PC-9 (cell line): ENCODE data around the gene VGLL1. TPM values are rescaled to one million over a fixed set of nuclear protein-coding genes. Genes with fewer than 3 reads are reported as not detected.

Experiments used
- BruUV-seq: library from RNA; stranded (reverse); fragments of 400-500 nt; replicated peaks from 2 replicates; lab custom pipeline; 2021; lab: Mats Ljungman, UMichigan
- CTCF ChIA-PET: fragments of 300-600 bp; sonication (Branson Sonifier 250); formaldehyde crosslinking; loops from one replicate; lab custom pipeline; 2022; ENCODE audit warnings: antibody characterized with exemption; lab: Charles Lee
- POLR2A ChIA-PET: fragments of 300-600 bp; sonication (Branson Sonifier 250); formaldehyde crosslinking; loops from one replicate; lab custom pipeline; 2022; ENCODE audit warnings: antibody characterized with exemption; ENCODE audit not compliant: unreplicated experiment; lab: Charles Lee
- DNase-seq, 2 experiments: peaks; one replicate each; pipeline versions ENCODE4 v3.0.0 to v3.0.0-alpha.2; 2015 to 2022; ENCODE audit warnings: mixed read lengths in 1 of 2
- H2AFZ ChIP-seq: fragments of 200-600 bp; sonication (generic); 2 replicates; pipeline ENCODE4 v1.8.1; 2017; ENCODE audit warnings: antibody characterized with exemption
- H3F3A ChIP-seq: fragments of 200-600 bp; sonication (generic); 2 replicates; pipeline ENCODE4 v1.8.1; 2017; ENCODE audit warnings: antibody characterized with exemption, mild to moderate bottlenecking, low read depth; ENCODE audit not compliant: insufficient read depth
- H3K27ac ChIP-seq: fragments of 200-600 bp; sonication (generic); 2 replicates; pipeline ENCODE4 v1.6.1; 2016; ENCODE audit warnings: mixed run types
- H3K27me3 ChIP-seq: fragments of 200-600 bp; sonication (generic); 2 replicates; pipeline ENCODE4 v1.6.1; 2016; ENCODE audit warnings: low read depth, mixed run types; ENCODE audit not compliant: insufficient read depth
- H3K36me3 ChIP-seq: fragments of 200-600 bp; sonication (generic); 2 replicates; pipeline ENCODE4 v1.6.1; 2016; ENCODE audit warnings: low read depth, mixed run types
- H3K4me1 ChIP-seq: fragments of 200-600 bp; sonication (generic); replicated peaks from 2 replicates; pipeline ENCODE4 v1.6.1; 2016; ENCODE audit warnings: mixed run types; ENCODE audit not compliant: insufficient read depth
- H3K4me2 ChIP-seq: fragments of 200-600 bp; sonication (generic); 2 replicates; pipeline ENCODE4 v1.6.1; 2017; ENCODE audit warnings: mixed run types
- H3K4me3 ChIP-seq: fragments of 200-600 bp; sonication (generic); 2 replicates; pipeline ENCODE4 v1.6.1; 2016; ENCODE audit warnings: mixed run types
- H3K79me2 ChIP-seq: fragments of 200-600 bp; sonication (generic); 2 replicates; pipeline ENCODE4 v1.6.1; 2017; ENCODE audit warnings: low read depth, mixed run types
- H3K9me2 ChIP-seq: fragments of 200-600 bp; sonication (generic); 2 replicates; pipeline ENCODE4 v1.8.1; 2017; ENCODE audit warnings: mild to moderate bottlenecking; ENCODE audit not compliant: insufficient read depth
- H3K9me3 ChIP-seq: fragments of 200-600 bp; sonication (generic); 2 replicates; pipeline ENCODE4 v1.8.1; 2016; ENCODE audit warnings: low read depth; ENCODE audit not compliant: insufficient read depth
- H4K20me1 ChIP-seq: fragments of 200-600 bp; sonication (generic); 2 replicates; pipeline ENCODE4 v1.8.1; 2017; ENCODE audit not compliant: insufficient read depth
- EZH2 ChIP-seq: fragments of 200-600 bp; sonication (generic); IDR thresholded peaks from 2 replicates; pipeline ENCODE4 v1.8.0; 2017; ENCODE audit warnings: antibody characterized with exemption, low read depth
- intact Hi-C: fragments of 100-400 bp; cut with micrococcal nuclease; formaldehyde crosslinking; loops from one replicate; pipeline ENCODE4 v1.10.0; 2022; ENCODE audit not compliant: unreplicated experiment
- total RNA-seq: library from RNA; stranded (reverse); gene quantifications from 2 replicates; pipeline ENCODE4 v1.2.3, GENCODE V29; 2021
- TF ChIP-seq, protein P1 (sequence below): fragments of 200-600 bp; sonication (generic); conservative IDR thresholded peaks from 2 replicates; pipeline ENCODE4 v1.6.1; 2017; ENCODE audit warnings: mixed run types, antibody characterized with exemption, mild to moderate bottlenecking, moderate library complexity

The VGLL1 gene
- total RNA-seq, 1 experiment from 2014 or later = 154 TPM

DNA sequence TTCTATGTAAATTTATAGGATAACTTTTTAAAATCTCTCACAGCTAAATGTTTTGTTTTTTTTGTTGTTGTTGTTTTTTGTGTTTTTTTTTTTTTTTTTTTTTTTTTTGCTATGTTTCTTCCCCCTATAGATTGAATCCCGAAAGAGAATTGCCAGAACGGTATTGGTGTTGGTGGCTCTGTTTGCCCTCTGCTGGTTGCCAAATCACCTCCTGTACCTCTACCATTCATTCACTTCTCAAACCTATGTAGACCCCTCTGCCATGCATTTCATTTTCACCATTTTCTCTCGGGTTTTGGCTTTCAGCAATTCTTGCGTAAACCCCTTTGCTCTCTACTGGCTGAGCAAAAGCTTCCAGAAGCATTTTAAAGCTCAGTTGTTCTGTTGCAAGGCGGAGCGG is 40.2 kb upstream of the VGLL1 start:
- peaks cover 9% of the 10 kb centered on the region; the same call in 1 of the 2 replicates for H3K4me1 ChIP-seq
- H4K20me1 ChIP-seq = no peaks in the 10 kb centered on the region
- no peak overlapping the region for H3K27ac ChIP-seq
- ChIA-PET CTCF (interaction anchor here (0.6 to 0.7 kb wide), 2 partner anchors 14 to 122 kb away, joined by 3 to 10 read pairs; no protein-coding TSS in a partner anchor), POLR2A (no interaction called here)
- no peak for TF ChIP-seq EZH2
- TF ChIP-seq, protein P1, sequence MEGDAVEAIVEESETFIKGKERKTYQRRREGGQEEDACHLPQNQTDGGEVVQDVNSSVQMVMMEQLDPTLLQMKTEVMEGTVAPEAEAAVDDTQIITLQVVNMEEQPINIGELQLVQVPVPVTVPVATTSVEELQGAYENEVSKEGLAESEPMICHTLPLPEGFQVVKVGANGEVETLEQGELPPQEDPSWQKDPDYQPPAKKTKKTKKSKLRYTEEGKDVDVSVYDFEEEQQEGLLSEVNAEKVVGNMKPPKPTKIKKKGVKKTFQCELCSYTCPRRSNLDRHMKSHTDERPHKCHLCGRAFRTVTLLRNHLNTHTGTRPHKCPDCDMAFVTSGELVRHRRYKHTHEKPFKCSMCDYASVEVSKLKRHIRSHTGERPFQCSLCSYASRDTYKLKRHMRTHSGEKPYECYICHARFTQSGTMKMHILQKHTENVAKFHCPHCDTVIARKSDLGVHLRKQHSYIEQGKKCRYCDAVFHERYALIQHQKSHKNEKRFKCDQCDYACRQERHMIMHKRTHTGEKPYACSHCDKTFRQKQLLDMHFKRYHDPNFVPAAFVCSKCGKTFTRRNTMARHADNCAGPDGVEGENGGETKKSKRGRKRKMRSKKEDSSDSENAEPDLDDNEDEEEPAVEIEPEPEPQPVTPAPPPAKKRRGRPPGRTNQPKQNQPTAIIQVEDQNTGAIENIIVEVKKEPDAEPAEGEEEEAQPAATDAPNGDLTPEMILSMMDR = no peak
- no peak overlapping the region for H3K4me2 ChIP-seq
- no peak overlapping the region for H3K4me3 ChIP-seq
- no peaks in the 10 kb centered on the region for H3K36me3 ChIP-seq
- H3K27me3 ChIP-seq = no peaks in the 10 kb centered on the region
- BruUV-seq = no TSS peak
- H3K79me2 ChIP-seq = no peaks in the 10 kb centered on the region
- no peaks in the 10 kb centered on the region for H3K9me3 ChIP-seq
- H2AFZ ChIP-seq = no peak overlapping the region
- H3K9me2 ChIP-seq = no peaks in the 10 kb centered on the region
- intact Hi-C loops = no loop called here
- peaks cover 9% of the 10 kb centered on the region for H3F3A ChIP-seq
- no peak for DNase-seq

DNA sequence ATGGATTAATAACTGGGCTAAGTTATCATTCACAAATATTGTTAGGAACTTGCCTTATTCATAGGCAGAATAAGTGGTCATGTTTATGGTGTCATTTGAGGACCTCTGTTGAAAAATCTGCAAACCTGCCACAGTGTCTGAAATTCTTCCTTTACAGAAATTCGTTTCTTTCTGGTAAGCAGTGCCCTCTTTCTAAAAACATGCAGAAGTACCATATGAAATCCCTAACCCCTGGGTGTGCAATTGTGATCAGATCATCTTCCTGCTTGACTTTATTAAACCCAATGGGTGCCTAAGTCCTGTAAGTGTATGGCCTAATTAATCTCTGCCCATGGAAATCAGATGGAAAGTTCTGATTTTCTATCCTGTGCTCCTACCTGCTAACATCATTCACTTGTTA is 39.0 kb upstream of the VGLL1 start:
- ChIA-PET CTCF (no interaction called here), POLR2A (no interaction called here)
- Histone ChIP-seq H2AFZ (no peak overlapping the region), H3K4me3 (no peak overlapping the region), H3K4me1 (peaks cover 9% of the 10 kb centered on the region; the same call in 1 of the 2 replicates), H3F3A (peaks cover 15% of the 10 kb centered on the region), H3K27ac (no peak overlapping the region), H3K9me2 (no peaks in the 10 kb centered on the region), H3K4me2 (no peak overlapping the region), H3K27me3 (no peaks in the 10 kb centered on the region), H3K9me3 (no peaks in the 10 kb centered on the region), H4K20me1 (no peaks in the 10 kb centered on the region), H3K36me3 (no peaks in the 10 kb centered on the region), H3K79me2 (peaks cover 6% of the 10 kb centered on the region)
- DNase-seq = no peak
- intact Hi-C loops = no loop called here
- TF ChIP-seq EZH2 = no peak
- TF ChIP-seq, protein P1 = no peak
- BruUV-seq = no TSS peak

DNA sequence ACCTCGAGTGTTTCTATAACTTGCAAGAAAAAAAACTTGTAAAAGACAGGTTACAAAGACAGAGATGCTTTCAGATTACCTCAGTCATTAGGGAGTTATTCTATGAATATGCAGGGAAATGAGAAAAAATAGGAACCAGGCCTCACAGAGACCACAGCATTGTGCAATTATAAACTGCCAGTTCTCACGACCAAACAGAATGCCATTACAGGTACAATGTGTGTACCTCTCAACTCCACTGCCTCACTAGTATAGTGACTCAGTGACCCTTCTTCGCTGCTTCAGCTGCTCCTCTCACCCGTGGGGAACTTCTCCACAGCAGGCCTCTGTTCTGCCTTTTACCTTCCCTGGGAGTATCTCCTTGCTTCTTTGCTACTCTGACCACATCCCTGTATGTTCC is 37.0 kb upstream of the VGLL1 start:
- Histone ChIP-seq H3K36me3 (peaks cover 6% of the 10 kb centered on the region), H3K4me3 (no peak overlapping the region), H3K27me3 (no peaks in the 10 kb centered on the region), H2AFZ (no peak overlapping the region), H3K9me3 (no peaks in the 10 kb centered on the region), H3K79me2 (peaks cover 26% of the 10 kb centered on the region), H3K27ac (no peak overlapping the region), H3K4me1 (peaks cover 23% of the 10 kb centered on the region), H3K9me2 (no peaks in the 10 kb centered on the region), H4K20me1 (peaks cover 6% of the 10 kb centered on the region; the same call in 1 of the 2 replicates), H3F3A (peaks cover 17% of the 10 kb centered on the region), H3K4me2 (no peak overlapping the region)
- DNase-seq = no peak
- TF ChIP-seq EZH2 = no peak
- TF ChIP-seq, protein P1 = no peak
- intact Hi-C loops = loop anchor here (5.0 kb wide), 2 partner anchors 98 to 197 kb away; no protein-coding TSS in a partner anchor
- ChIA-PET CTCF (no interaction called here), POLR2A (no interaction called here)
- BruUV-seq = no TSS peak
